ENCODE measurements around the gene CTIF. TPM values are rescaled to one million over a fixed set of nuclear protein-coding genes. Genes with fewer than 3 reads are reported as not detected.

CTIF gene
- total and polyA plus RNA-seq, 11 donors: 21.2 to 93.0 (median 68.0) TPM

DNA sequence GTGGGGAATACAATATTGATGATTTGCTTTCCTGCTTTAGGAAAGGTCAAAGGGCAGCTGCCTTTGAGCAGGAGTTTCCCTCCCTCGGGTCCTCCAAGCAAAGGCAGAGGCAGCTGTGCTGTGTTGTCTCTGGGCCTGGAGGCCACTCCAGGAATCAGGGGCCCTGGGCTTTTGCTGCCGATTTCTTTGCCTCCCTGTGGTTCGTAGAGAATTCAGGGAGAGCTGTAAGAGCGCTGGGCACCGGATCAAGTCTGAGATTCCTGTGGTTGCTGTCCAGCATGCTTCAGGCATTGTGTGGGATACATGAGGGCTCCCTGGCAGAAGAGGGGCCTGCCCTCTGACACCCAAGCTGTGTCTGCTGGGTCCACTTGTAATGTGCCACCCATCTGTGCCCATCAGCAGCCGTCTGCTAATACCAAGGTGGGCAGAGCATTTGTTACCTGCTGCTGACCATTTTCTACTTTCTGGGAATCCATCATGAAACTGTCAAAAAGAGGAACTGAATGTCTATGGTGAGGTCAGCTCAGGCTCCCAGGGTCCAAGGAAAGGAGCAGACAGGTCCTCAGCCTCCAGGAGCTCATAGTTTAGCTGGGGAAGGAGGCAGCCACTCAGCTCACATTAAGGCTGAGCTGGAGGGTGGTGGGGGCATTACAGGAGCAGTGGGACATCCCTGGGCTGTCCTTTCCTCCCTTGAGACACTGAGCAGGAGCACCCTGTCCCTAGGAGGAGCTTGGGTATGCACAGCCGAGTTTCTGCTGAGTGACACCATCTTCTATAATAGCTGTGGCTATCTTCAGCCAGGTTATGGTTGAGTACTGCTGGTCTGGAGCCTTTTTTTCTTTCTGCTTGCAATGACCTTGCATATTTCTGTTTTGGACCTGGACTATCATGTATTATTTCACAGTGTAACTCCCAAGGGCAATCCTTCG, 68.5 kb downstream of the CTIF start:
- no peaks in the 10 kb centered on the region for H3K9me3 ChIP-seq
- peak overlapping the region in 4 of 12 donors; percentile 0 to 10 (median 2) for H3K27ac ChIP-seq
- ATAC-seq: peak; percentile 32 to 78 (median 68)
- DNase-seq: peak; percentile 51 to 70 (median 61)
- H3K4me1 ChIP-seq: peaks cover 3 to 60% (median 30%) of the 10 kb centered on the region in 12 donors
- TF ChIP-seq POLR2A (IDR thresholded peaks at IDR 0.05): no peak
- TF ChIP-seq, protein P1, sequence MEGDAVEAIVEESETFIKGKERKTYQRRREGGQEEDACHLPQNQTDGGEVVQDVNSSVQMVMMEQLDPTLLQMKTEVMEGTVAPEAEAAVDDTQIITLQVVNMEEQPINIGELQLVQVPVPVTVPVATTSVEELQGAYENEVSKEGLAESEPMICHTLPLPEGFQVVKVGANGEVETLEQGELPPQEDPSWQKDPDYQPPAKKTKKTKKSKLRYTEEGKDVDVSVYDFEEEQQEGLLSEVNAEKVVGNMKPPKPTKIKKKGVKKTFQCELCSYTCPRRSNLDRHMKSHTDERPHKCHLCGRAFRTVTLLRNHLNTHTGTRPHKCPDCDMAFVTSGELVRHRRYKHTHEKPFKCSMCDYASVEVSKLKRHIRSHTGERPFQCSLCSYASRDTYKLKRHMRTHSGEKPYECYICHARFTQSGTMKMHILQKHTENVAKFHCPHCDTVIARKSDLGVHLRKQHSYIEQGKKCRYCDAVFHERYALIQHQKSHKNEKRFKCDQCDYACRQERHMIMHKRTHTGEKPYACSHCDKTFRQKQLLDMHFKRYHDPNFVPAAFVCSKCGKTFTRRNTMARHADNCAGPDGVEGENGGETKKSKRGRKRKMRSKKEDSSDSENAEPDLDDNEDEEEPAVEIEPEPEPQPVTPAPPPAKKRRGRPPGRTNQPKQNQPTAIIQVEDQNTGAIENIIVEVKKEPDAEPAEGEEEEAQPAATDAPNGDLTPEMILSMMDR (IDR thresholded peaks at IDR 0.05): no peak
- 41 to 50% (median 47%) methylated on average over 8 of the region's 8 CpGs for WGBS, 4 donors
- H3K27me3 ChIP-seq: no peaks in the 10 kb centered on the region
- H3K4me3 ChIP-seq: no peak overlapping the region
- H3K36me3 ChIP-seq: no peaks in the 10 kb centered on the region
- intact Hi-C loops (cut with DNase I): loop anchor here in 2 of 10 donors (5.0 kb wide), 2 partner anchors 65 to 70 kb away; partner anchors contain the start of gene CTIF (in 1 of the 2)

DNA sequence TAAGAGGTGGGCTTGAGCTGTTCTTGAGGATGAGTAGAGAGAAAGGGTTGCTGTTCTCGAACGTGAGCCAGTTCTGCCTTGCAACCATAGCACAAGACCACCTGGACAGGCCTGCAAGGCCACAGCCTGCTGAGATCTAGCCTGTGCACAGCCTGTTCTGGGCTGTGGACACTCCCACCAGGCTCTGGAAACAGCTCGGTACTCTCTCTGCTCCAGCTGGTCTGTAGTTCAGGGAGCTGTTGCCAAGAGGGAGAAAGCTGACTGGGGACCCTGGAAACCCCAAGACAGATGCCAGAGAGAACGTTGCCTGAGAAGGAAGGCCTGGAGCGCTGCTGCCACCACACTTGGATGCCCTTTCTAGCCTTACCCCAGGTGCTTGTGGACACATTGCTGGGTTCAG, 69.8 kb downstream of the CTIF start:
- DNase-seq (no peak), ATAC-seq (peak in 1 of 4 donors; percentile 30)
- H3K4me3 ChIP-seq: no peak overlapping the region
- TF ChIP-seq, protein P1 (IDR thresholded peaks at IDR 0.05): no peak
- TF ChIP-seq POLR2A (IDR thresholded peaks at IDR 0.05): no peak
- intact Hi-C loops (cut with DNase I): loop anchor here in 2 of 10 donors (5.0 kb wide), 2 partner anchors 66 to 71 kb away; partner anchors contain the start of gene CTIF (in 1 of the 2)
- no peaks in the 10 kb centered on the region for H3K36me3 ChIP-seq
- H3K27ac ChIP-seq: no peak overlapping the region
- 64 to 78% (median 66%) methylated on average over 4 to 5 of the region's 5 CpGs for WGBS, 4 donors
- no peaks in the 10 kb centered on the region for H3K9me3 ChIP-seq
- peaks cover 3 to 69% (median 33%) of the 10 kb centered on the region in 12 donors for H3K4me1 ChIP-seq
- no peaks in the 10 kb centered on the region for H3K27me3 ChIP-seq

DNA sequence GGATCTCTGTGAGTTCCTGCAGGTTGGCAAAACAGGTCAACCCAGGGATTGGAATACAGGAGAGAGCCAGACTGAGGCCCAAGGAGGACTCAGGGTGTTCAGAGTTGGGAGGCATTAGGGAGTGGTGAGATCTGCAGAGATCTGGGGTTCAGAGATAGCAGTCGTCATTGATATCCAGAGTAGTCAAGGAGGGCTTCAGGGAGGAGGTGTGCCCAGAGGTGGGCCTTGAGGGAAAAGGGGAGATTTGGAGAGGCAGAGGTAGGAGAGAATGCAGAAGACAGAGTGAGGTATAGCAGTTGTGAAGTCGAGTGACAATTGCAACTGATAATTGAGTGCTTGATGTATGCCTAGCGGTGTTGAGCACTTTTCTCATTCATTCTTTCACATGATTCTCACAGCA, 70.3 kb downstream of the CTIF start:
- intact Hi-C loops (cut with DNase I): loop anchor here in 2 of 10 donors (5.0 kb wide), 2 partner anchors 67 to 72 kb away; partner anchors contain the start of gene CTIF (in 1 of the 2)
- WGBS, 4 donors: 89 to 95% (median 94%) methylated on average over 3 of the region's 3 CpGs
- peaks cover 3 to 75% (median 36%) of the 10 kb centered on the region in 12 donors for H3K4me1 ChIP-seq
- no peak for DNase-seq
- no peaks in the 10 kb centered on the region for H3K36me3 ChIP-seq
- TF ChIP-seq, protein P1 (IDR thresholded peaks at IDR 0.05): no peak
- no peak for TF ChIP-seq POLR2A (IDR thresholded peaks at IDR 0.05)
- no peaks in the 10 kb centered on the region for H3K9me3 ChIP-seq
- H3K4me3 ChIP-seq: no peak overlapping the region
- H3K27ac ChIP-seq: no peak overlapping the region
- no peak for ATAC-seq
- no peaks in the 10 kb centered on the region for H3K27me3 ChIP-seq

Measured in heart left ventricle (tissue), 16 donors.